GM23338 (cell line): Measurements from ENCODE around the gene HDAC3. TPM values are rescaled to one million over a fixed set of nuclear protein-coding genes. Genes with fewer than 3 reads are reported as not detected.

Experiments
- ATAC-seq: fragments of 200-7000 bp; cut with Tn5 transposase; 3 replicates; pipeline ENCODE4 v1.9.1; 2020
- DNase-seq: peaks from one replicate; pipeline ENCODE4 v3.0.0-alpha.2; 2015; ENCODE audit warnings: low spot score
- H2AFZ ChIP-seq: fragments of 200-600 bp; sonication (generic); 2 replicates; pipeline ENCODE4 v1.8.0; 2016; ENCODE audit warnings: antibody characterized with exemption, mild to moderate bottlenecking, moderate library complexity
- H3F3A ChIP-seq: fragments of 200-600 bp; sonication (generic); replicated peaks from 2 replicates; pipeline ENCODE4 v1.8.0; 2017; ENCODE audit warnings: antibody characterized with exemption, mixed run types, low read depth
- H3K27ac ChIP-seq: fragments of 200-600 bp; sonication (generic); 2 replicates; pipeline ENCODE4 v1.6.1; 2016; ENCODE audit warnings: low read depth
- H3K27me3 ChIP-seq: fragments of 200-600 bp; sonication (generic); 2 replicates; pipeline ENCODE4 v1.8.0; 2016; ENCODE audit warnings: mild to moderate bottlenecking, mixed run types, moderate library complexity; ENCODE audit not compliant: insufficient read depth
- H3K36me3 ChIP-seq: fragments of 200-600 bp; sonication (generic); 2 replicates; pipeline ENCODE4 v1.8.0; 2016; ENCODE audit warnings: mild to moderate bottlenecking; ENCODE audit not compliant: insufficient read depth
- H3K4me1 ChIP-seq: fragments of 200-600 bp; sonication (generic); 2 replicates; pipeline ENCODE4 v1.8.0; 2016; ENCODE audit warnings: mild to moderate bottlenecking, moderate library complexity; ENCODE audit not compliant: insufficient read depth
- H3K4me2 ChIP-seq: fragments of 200-600 bp; sonication (generic); 2 replicates; pipeline ENCODE4 v1.7.1; 2017; ENCODE audit warnings: mixed run types
- H3K4me3 ChIP-seq: fragments of 200-600 bp; sonication (generic); 2 replicates; pipeline ENCODE4 v1.6.1; 2016; ENCODE audit warnings: mixed run types
- H3K79me2 ChIP-seq: fragments of 200-600 bp; sonication (generic); replicated peaks from 2 replicates; pipeline ENCODE4 v1.8.0; 2017; ENCODE audit warnings: mild to moderate bottlenecking; ENCODE audit not compliant: insufficient read depth
- H3K9me2 ChIP-seq: fragments of 200-600 bp; sonication (generic); 2 replicates; pipeline ENCODE4 v1.8.0; 2017; ENCODE audit not compliant: insufficient read depth
- H4K20me1 ChIP-seq: fragments of 200-600 bp; sonication (generic); replicated peaks from 2 replicates; pipeline ENCODE4 v1.8.0; 2017; ENCODE audit warnings: mild to moderate bottlenecking; ENCODE audit not compliant: insufficient read depth
- H3K27ac Mint-ChIP-seq: 2 replicates; pipeline ENCODE4 v1.8.0; 2020; ENCODE audit warnings: inconsistent platforms, mild to moderate bottlenecking, moderate library complexity, mixed read lengths
- H3K27me3 Mint-ChIP-seq: 3 replicates; pipeline ENCODE4 v1.8.0; 2022; ENCODE audit warnings: low read depth, mild to moderate bottlenecking, moderate library complexity, mixed read lengths, inconsistent platforms; ENCODE audit not compliant: insufficient read depth, poor library complexity
- H3K36me3 Mint-ChIP-seq: 3 replicates; pipeline ENCODE4 v1.8.0; 2021; ENCODE audit warnings: low read depth, mild to moderate bottlenecking, inconsistent platforms, moderate library complexity, mixed read lengths
- H3K4me1 Mint-ChIP-seq: 3 replicates; pipeline ENCODE4 v1.8.0; 2020; ENCODE audit warnings: mild to moderate bottlenecking, inconsistent platforms, mixed read lengths
- H3K4me3 Mint-ChIP-seq: 3 replicates; pipeline ENCODE4 v1.8.0; 2021; ENCODE audit warnings: moderate library complexity, mild to moderate bottlenecking, inconsistent platforms, mixed read lengths
- H3K9me3 Mint-ChIP-seq: 3 replicates; pipeline ENCODE4 v1.8.0; 2020; ENCODE audit warnings: moderate library complexity, mild to moderate bottlenecking, inconsistent platforms, mixed read lengths
- CREB1 ChIP-seq: fragments of 250-450 bp; sonication (Bioruptor Pico); IDR thresholded peaks from 2 replicates; pipeline ENCODE4 v1.5.0; 2020; ENCODE audit warnings: low read depth, mild to moderate bottlenecking, moderate library complexity
- ETS1 ChIP-seq: IDR thresholded peaks from 2 replicates; pipeline ENCODE4 v1.6.1; 2016; ENCODE audit warnings: antibody characterized with exemption
- EZH2 ChIP-seq: fragments of 200-600 bp; sonication (generic); IDR thresholded peaks from one replicate; pipeline ENCODE4 v1.8.0; 2017; ENCODE audit warnings: antibody characterized with exemption, mild to moderate bottlenecking, low read depth; ENCODE audit not compliant: unreplicated experiment
- EZH2phosphoT487 ChIP-seq: fragments of 200-600 bp; sonication (generic); IDR thresholded peaks from one replicate; pipeline ENCODE4 v1.8.1; 2018; ENCODE audit warnings: antibody characterized with exemption; ENCODE audit not compliant: unreplicated experiment
- NANOG ChIP-seq: IDR thresholded peaks from 2 replicates; pipeline ENCODE4 v1.6.1; 2016; ENCODE audit warnings: antibody characterized with exemption, borderline replicate concordance
- POLR2AphosphoS5 ChIP-seq: IDR thresholded peaks from 2 replicates; pipeline ENCODE4 v1.6.1; 2016; ENCODE audit warnings: antibody characterized with exemption, low read depth
- STAT1 ChIP-seq: IDR thresholded peaks from one replicate; pipeline ENCODE4 v1.6.1; 2016; ENCODE audit warnings: antibody characterized with exemption; ENCODE audit not compliant: unreplicated experiment
- ZNF114 ChIP-seq: fragments of 250-450 bp; sonication (Bioruptor Pico); IDR thresholded peaks from 2 replicates; pipeline ENCODE4 v1.5.0; 2020; ENCODE audit warnings: mild to moderate bottlenecking, moderate library complexity
- ZNF331 ChIP-seq: fragments of 250-450 bp; sonication (Bioruptor Pico); IDR thresholded peaks from 2 replicates; pipeline ENCODE4 v1.5.0; 2020; ENCODE audit warnings: low read depth, mild to moderate bottlenecking, moderate library complexity
- ZNF462 ChIP-seq: fragments of 250-450 bp; sonication (Bioruptor Pico); IDR thresholded peaks from 2 replicates; pipeline ENCODE4 v1.5.0; 2020; ENCODE audit warnings: mild to moderate bottlenecking, moderate library complexity
- polyA plus RNA-seq: library from polyadenylated mRNA; unstranded; fragments of >200 nt; fragmentation: Nextera tagmentation; extraction: Ambion mirVana; gene quantifications from 2 replicates; pipeline ENCODE4 v1.2.1, GENCODE V29; 2016
- total RNA-seq: library from RNA; depleted of rRNA; stranded (reverse); fragments of >200 nt; shearing (Covaris generic); gene quantifications from 2 replicates; pipeline ENCODE4 v1.2.3, GENCODE V29; 2014
- TF ChIP-seq, protein P1 (sequence below): IDR thresholded peaks from one replicate; pipeline ENCODE4 v1.6.1; 2018; ENCODE audit warnings: antibody characterized with exemption; ENCODE audit not compliant: unreplicated experiment
- TF ChIP-seq, protein P2 (sequence below), 2 experiments: fragments of 200-600 bp in 1 of 2; sonication (generic) in 1 of 2; conservative IDR thresholded peaks; 2 replicates each; pipeline versions ENCODE4 v1.5.1 to v1.6.1; 2016 to 2017; ENCODE audit warnings: antibody characterized with exemption in 2 of 2, low read depth in 2 of 2, mild to moderate bottlenecking in 2 of 2, moderate library complexity in 1 of 2

The HDAC3 gene
- total and polyA plus RNA-seq, 2 experiments from 2014 or later: 59.2 to 90.0 TPM

DNA sequence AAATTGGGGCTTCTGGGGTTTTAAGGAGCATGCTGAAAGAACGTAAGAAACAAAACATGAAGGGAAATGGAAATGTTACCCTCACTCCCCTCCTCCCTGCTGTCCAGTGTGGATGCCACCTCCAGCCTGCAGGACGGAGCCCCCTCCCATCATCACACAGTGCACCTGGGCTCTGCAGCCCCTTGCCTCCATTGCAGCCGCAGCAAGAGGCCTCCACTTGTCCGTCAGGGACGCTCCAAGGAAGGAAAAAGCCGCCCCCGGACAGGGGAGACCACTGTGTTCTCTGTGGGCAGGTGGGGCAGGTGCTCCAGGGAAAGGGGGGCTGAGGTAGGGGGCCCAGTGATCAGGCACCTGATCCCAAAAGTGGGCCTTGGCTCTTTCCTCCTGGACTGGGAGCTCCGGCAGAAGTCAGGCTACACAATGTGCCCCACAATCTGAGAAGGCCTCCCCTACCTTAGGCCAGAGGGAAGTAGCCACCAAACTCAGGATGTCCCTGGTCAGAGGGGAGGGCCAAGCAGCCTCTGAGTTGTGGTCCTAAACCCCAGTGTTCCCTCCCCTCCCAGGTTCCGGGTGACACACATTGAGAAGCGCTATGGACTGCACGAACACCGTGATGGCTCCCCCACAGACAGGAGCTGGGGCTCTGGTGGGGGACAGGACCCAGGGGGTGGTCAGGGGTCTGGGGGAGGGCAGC lies 2.9 kb upstream of the HDAC3 start:
- H3K4me3 ChIP-seq: no peak overlapping the region
- Mint-ChIP-seq H3K9me3 (no peaks in the 10 kb centered on the region), H3K27ac (no peak overlapping the region), H3K27me3 (peaks cover 8% of the 10 kb centered on the region), H3K36me3 (peaks cover 34% of the 10 kb centered on the region), H3K4me3 (peak overlapping the region; percentile 9; the same call in 1 of the 3 replicates), H3K4me1 (peaks cover 34% of the 10 kb centered on the region)
- no peak overlapping the region for H3K4me2 ChIP-seq
- TF ChIP-seq ETS1 (no peak), EZH2phosphoT487 (no peak), STAT1 (no peak), ZNF462 (CRISPR knock-in tag) (no peak), POLR2AphosphoS5 (no peak), NANOG (no peak), EZH2 (no peak), ZNF331 (CRISPR knock-in tag) (no peak), CREB1 (no peak), ZNF114 (CRISPR knock-in tag) (no peak)
- TF ChIP-seq, protein P1, sequence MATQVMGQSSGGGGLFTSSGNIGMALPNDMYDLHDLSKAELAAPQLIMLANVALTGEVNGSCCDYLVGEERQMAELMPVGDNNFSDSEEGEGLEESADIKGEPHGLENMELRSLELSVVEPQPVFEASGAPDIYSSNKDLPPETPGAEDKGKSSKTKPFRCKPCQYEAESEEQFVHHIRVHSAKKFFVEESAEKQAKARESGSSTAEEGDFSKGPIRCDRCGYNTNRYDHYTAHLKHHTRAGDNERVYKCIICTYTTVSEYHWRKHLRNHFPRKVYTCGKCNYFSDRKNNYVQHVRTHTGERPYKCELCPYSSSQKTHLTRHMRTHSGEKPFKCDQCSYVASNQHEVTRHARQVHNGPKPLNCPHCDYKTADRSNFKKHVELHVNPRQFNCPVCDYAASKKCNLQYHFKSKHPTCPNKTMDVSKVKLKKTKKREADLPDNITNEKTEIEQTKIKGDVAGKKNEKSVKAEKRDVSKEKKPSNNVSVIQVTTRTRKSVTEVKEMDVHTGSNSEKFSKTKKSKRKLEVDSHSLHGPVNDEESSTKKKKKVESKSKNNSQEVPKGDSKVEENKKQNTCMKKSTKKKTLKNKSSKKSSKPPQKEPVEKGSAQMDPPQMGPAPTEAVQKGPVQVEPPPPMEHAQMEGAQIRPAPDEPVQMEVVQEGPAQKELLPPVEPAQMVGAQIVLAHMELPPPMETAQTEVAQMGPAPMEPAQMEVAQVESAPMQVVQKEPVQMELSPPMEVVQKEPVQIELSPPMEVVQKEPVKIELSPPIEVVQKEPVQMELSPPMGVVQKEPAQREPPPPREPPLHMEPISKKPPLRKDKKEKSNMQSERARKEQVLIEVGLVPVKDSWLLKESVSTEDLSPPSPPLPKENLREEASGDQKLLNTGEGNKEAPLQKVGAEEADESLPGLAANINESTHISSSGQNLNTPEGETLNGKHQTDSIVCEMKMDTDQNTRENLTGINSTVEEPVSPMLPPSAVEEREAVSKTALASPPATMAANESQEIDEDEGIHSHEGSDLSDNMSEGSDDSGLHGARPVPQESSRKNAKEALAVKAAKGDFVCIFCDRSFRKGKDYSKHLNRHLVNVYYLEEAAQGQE: no peak
- TF ChIP-seq, protein P2, sequence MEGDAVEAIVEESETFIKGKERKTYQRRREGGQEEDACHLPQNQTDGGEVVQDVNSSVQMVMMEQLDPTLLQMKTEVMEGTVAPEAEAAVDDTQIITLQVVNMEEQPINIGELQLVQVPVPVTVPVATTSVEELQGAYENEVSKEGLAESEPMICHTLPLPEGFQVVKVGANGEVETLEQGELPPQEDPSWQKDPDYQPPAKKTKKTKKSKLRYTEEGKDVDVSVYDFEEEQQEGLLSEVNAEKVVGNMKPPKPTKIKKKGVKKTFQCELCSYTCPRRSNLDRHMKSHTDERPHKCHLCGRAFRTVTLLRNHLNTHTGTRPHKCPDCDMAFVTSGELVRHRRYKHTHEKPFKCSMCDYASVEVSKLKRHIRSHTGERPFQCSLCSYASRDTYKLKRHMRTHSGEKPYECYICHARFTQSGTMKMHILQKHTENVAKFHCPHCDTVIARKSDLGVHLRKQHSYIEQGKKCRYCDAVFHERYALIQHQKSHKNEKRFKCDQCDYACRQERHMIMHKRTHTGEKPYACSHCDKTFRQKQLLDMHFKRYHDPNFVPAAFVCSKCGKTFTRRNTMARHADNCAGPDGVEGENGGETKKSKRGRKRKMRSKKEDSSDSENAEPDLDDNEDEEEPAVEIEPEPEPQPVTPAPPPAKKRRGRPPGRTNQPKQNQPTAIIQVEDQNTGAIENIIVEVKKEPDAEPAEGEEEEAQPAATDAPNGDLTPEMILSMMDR (conservative IDR thresholded peaks at IDR 0.05; ENCODE audit: low read depth in 2 of 2): no peak
- H3K27ac ChIP-seq: no peak overlapping the region
- peaks cover 20% of the 10 kb centered on the region for H3K4me1 ChIP-seq
- peaks cover 19% of the 10 kb centered on the region for H4K20me1 ChIP-seq
- H3F3A ChIP-seq: 0 out of 2 replicates have a peak, but pooled peaks cover 14% of the 10 kb centered on the region
- no peak for ATAC-seq
- 0 out of 2 replicates have a peak, but pooled peaks cover 3% of the 10 kb centered on the region for H3K36me3 ChIP-seq
- H3K27me3 ChIP-seq: peaks cover 3% of the 10 kb centered on the region; the same call in 1 of the 2 replicates
- H2AFZ ChIP-seq: no peak overlapping the region
- DNase-seq: no peak
- peaks cover 21% of the 10 kb centered on the region for H3K79me2 ChIP-seq
- H3K9me2 ChIP-seq: no peaks in the 10 kb centered on the region
